K562 (cell line): ENCODE results near the gene RNF126. TPM values are rescaled to one million over a fixed set of nuclear protein-coding genes. Genes with fewer than 3 reads are reported as not detected.
A peak's percentile ranks its signal among the peaks of the same experiment; 100 is the strongest.

Source experiments
- FOXK1 ChIP-seq: sonication (generic); formaldehyde crosslinking; IDR thresholded peaks from 2 replicates; pipeline ENCODE4 v1.8.0; 2022; ENCODE audit warnings: missing genetic modification reagents, mild to moderate bottlenecking, borderline replicate concordance
- FOXO4 ChIP-seq: fragments of 450-650 bp; formaldehyde crosslinking; IDR thresholded peaks from 2 replicates; pipeline ENCODE4 v1.4.0; 2020; ENCODE audit warnings: mild to moderate bottlenecking, moderate library complexity
- GATAD2A ChIP-seq: fragments of 450-650 bp; IDR thresholded peaks from 2 replicates; pipeline ENCODE4 v1.6.1; 2017
- HNRNPL ChIP-seq: fragments of 200-400 bp; formaldehyde crosslinking; IDR thresholded peaks from 2 replicates; pipeline ENCODE4 v1.6.1; 2017; ENCODE audit warnings: low read depth, mild to moderate bottlenecking, low read length
- MAFG ChIP-seq: fragments of 450-650 bp; conservative IDR thresholded peaks from 2 replicates; pipeline ENCODE4 v1.6.1; 2016; ENCODE audit warnings: missing genetic modification characterization, missing compliant biosample characterization
- NFE2 ChIP-seq: IDR thresholded peaks from 2 replicates; pipeline ENCODE4 v1.6.1; 2014; ENCODE audit warnings: antibody characterized with exemption, low read depth
- NFRKB ChIP-seq: fragments of 450-650 bp; IDR thresholded peaks from 2 replicates; pipeline ENCODE4 v1.6.1; 2016; ENCODE audit warnings: low read depth
- SMARCC2 ChIP-seq: fragments of 450-650 bp; IDR thresholded peaks from 2 replicates; pipeline ENCODE4 v1.6.1; 2017; ENCODE audit warnings: antibody characterized with exemption, moderate library complexity, mild to moderate bottlenecking, low read depth
- SRSF1 ChIP-seq: fragments of 200-400 bp; formaldehyde crosslinking; IDR thresholded peaks from 2 replicates; pipeline ENCODE4 v1.6.1; 2017; ENCODE audit warnings: mild to moderate bottlenecking, low read depth, low read length, moderate library complexity
- SUPT5H ChIP-seq: fragments of 450-650 bp; IDR thresholded peaks from 2 replicates; pipeline ENCODE4 v1.6.1; 2016
- TCF3 ChIP-seq: sonication (generic); formaldehyde crosslinking; IDR thresholded peaks from 2 replicates; pipeline ENCODE4 v1.4.0; 2020; ENCODE audit warnings: mild to moderate bottlenecking, missing genetic modification reagents
- ZBTB17 ChIP-seq: fragments of 450-650 bp; formaldehyde crosslinking; IDR thresholded peaks from 2 replicates; pipeline ENCODE4 v1.4.0; 2020; ENCODE audit warnings: mild to moderate bottlenecking
- ZNF146 ChIP-seq: IDR thresholded peaks from one replicate; pipeline ENCODE4 v1.6.1; 2018; ENCODE audit warnings: missing compliant biosample characterization; ENCODE audit not compliant: unreplicated experiment
- ZNF717 ChIP-seq: fragments of 250-450 bp; sonication (Bioruptor Pico); IDR thresholded peaks from 2 replicates; pipeline ENCODE4 v1.5.0; 2021
- ZSCAN29 ChIP-seq: fragments of 450-650 bp; IDR thresholded peaks from 2 replicates; pipeline ENCODE4 v1.6.1; 2017
- polyA plus RNA-seq, 8 experiments: library from polyadenylated mRNA; depleted of rRNA in 4 of 8; stranded (reverse) in 5 of 8; unstranded in 3 of 8; fragments of >200 nt; fragmentation: Nextera tagmentation in 2 of 8; fragmentation: Illumina TruSeq in 1 of 8; extraction: Ambion mirVana in 2 of 8; extraction: Trizol in 1 of 8; gene quantifications; 2 replicates each; pipeline versions ENCODE4 v1.2.1 to v1.2.3, GENCODE V29; 2011 to 2014; ENCODE audit warnings: inconsistent platforms in 1 of 8, missing spikeins in 1 of 8
- total RNA-seq, 7 experiments: library from RNA; depleted of rRNA in 6 of 7; stranded (reverse); fragments of >200 nt in 6 of 7; fragmentation: Illumina TruSeq in 2 of 7; extraction: Trizol in 2 of 7; gene quantifications; 2 replicates each; pipeline versions ENCODE4 v1.2.1 to v1.2.3, GENCODE V29; 2011 to 2021; ENCODE audit warnings: low replicate concordance in 1 of 7
- TF ChIP-seq, protein P1 (sequence below): sonication (generic); formaldehyde crosslinking; IDR thresholded peaks from 2 replicates; pipeline ENCODE4 v1.8.0; 2022; ENCODE audit warnings: mild to moderate bottlenecking, missing genetic modification reagents
- TF ChIP-seq, protein P2 (sequence below): fragments of 450-650 bp; IDR thresholded peaks from one replicate; pipeline ENCODE4 v1.6.1; 2018; ENCODE audit warnings: mild to moderate bottlenecking, moderate library complexity; ENCODE audit not compliant: partially characterized antibody
- TF ChIP-seq, protein P3 (sequence below), 2 experiments: fragments of 450-650 bp in 1 of 2; IDR thresholded peaks; 2 replicates each; pipeline ENCODE4 v1.6.1; 2011 to 2017; ENCODE audit warnings: low read depth in 2 of 2, antibody characterized with exemption in 1 of 2, borderline replicate concordance in 1 of 2, low read length in 1 of 2, mild to moderate bottlenecking in 1 of 2, mixed read lengths in 1 of 2; ENCODE audit not compliant: control insufficient read depth in 1 of 2

The RNF126 gene
- total and polyA plus RNA-seq, 9 of the 15 experiments (the other 6 are each of a cell fraction or from before 2014, with no cell fraction given): 0.27 to 101 (median 12.3) TPM

GRCh38 chr19:610801-611480 lies 52.1 kb downstream of the RNF126 start (continued):
- TF ChIP-seq SMARCC2 (no peak), SRSF1 (no peak), MAFG (tag) (no peak), FOXK1 (CRISPR knock-in tag) (no peak), SUPT5H (peak; percentile 52), GATAD2A (no peak), ZNF146 (CRISPR knock-in tag) (no peak), ZNF717 (CRISPR knock-in tag) (no peak), NFRKB (0 out of 2 replicates have a peak, but pooled peaks have one; percentile 53), TCF3 (CRISPR knock-in tag) (peak; percentile 40; the same call in 1 of the 2 replicates), ZSCAN29 (no peak), ZBTB17 (no peak), NFE2 (no peak), HNRNPL (no peak), FOXO4 (CRISPR knock-in tag) (no peak)
- TF ChIP-seq, protein P1, sequence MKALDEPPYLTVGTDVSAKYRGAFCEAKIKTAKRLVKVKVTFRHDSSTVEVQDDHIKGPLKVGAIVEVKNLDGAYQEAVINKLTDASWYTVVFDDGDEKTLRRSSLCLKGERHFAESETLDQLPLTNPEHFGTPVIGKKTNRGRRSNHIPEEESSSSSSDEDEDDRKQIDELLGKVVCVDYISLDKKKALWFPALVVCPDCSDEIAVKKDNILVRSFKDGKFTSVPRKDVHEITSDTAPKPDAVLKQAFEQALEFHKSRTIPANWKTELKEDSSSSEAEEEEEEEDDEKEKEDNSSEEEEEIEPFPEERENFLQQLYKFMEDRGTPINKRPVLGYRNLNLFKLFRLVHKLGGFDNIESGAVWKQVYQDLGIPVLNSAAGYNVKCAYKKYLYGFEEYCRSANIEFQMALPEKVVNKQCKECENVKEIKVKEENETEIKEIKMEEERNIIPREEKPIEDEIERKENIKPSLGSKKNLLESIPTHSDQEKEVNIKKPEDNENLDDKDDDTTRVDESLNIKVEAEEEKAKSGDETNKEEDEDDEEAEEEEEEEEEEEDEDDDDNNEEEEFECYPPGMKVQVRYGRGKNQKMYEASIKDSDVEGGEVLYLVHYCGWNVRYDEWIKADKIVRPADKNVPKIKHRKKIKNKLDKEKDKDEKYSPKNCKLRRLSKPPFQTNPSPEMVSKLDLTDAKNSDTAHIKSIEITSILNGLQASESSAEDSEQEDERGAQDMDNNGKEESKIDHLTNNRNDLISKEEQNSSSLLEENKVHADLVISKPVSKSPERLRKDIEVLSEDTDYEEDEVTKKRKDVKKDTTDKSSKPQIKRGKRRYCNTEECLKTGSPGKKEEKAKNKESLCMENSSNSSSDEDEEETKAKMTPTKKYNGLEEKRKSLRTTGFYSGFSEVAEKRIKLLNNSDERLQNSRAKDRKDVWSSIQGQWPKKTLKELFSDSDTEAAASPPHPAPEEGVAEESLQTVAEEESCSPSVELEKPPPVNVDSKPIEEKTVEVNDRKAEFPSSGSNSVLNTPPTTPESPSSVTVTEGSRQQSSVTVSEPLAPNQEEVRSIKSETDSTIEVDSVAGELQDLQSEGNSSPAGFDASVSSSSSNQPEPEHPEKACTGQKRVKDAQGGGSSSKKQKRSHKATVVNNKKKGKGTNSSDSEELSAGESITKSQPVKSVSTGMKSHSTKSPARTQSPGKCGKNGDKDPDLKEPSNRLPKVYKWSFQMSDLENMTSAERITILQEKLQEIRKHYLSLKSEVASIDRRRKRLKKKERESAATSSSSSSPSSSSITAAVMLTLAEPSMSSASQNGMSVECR (CRISPR knock-in tag): no peak; the same call in 1 of the 2 replicates
- TF ChIP-seq, protein P2, sequence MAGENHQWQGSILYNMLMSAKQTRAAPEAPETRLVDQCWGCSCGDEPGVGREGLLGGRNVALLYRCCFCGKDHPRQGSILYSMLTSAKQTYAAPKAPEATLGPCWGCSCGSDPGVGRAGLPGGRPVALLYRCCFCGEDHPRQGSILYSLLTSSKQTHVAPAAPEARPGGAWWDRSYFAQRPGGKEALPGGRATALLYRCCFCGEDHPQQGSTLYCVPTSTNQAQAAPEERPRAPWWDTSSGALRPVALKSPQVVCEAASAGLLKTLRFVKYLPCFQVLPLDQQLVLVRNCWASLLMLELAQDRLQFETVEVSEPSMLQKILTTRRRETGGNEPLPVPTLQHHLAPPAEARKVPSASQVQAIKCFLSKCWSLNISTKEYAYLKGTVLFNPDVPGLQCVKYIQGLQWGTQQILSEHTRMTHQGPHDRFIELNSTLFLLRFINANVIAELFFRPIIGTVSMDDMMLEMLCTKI: no peak
- TF ChIP-seq, protein P3, sequence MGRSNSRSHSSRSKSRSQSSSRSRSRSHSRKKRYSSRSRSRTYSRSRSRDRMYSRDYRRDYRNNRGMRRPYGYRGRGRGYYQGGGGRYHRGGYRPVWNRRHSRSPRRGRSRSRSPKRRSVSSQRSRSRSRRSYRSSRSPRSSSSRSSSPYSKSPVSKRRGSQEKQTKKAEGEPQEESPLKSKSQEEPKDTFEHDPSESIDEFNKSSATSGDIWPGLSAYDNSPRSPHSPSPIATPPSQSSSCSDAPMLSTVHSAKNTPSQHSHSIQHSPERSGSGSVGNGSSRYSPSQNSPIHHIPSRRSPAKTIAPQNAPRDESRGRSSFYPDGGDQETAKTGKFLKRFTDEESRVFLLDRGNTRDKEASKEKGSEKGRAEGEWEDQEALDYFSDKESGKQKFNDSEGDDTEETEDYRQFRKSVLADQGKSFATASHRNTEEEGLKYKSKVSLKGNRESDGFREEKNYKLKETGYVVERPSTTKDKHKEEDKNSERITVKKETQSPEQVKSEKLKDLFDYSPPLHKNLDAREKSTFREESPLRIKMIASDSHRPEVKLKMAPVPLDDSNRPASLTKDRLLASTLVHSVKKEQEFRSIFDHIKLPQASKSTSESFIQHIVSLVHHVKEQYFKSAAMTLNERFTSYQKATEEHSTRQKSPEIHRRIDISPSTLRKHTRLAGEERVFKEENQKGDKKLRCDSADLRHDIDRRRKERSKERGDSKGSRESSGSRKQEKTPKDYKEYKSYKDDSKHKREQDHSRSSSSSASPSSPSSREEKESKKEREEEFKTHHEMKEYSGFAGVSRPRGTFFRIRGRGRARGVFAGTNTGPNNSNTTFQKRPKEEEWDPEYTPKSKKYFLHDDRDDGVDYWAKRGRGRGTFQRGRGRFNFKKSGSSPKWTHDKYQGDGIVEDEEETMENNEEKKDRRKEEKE (IDR thresholded peaks at IDR 0.05; ENCODE audit: borderline replicate concordance in 1 of 2, control insufficient read depth in 1 of 2, low read depth in 2 of 2, low read length in 1 of 2): no peak
